Measurements from ENCODE around the gene CDK5RAP1.
"Not testable (repeated sequence)": the region's sequence is repeated elsewhere in the genome, so short reads cannot be mapped to it uniquely, and the experiment has no call there.

CDK5RAP1 gene

DNA sequence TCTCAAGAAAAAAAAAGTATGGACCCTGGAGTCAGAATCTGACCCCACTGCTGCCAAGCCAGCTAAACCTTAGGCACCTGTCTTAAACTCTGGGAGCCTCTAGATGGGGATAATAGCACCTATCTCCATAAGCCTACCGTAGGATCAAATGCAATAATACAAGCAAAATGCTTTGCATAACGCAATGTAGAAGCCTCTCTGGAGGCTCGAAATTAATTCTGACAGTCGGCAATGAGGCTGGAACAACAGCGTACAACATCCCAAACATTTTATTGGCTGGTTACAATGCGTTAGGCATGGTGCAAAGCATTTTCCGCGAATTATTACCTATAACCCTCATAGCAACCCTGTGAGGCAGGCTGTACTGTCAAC, 521 bp downstream of the CDK5RAP1 start:
- H3K4me3 ChIP-seq (ENCODE audit: low read depth, low read length) = peak overlapping the region; percentile 98
- in situ Hi-C loops (cut with HindIII; ENCODE audit: low sequenced_read_pairs) = no loop called here
- TF ChIP-seq, protein P1, sequence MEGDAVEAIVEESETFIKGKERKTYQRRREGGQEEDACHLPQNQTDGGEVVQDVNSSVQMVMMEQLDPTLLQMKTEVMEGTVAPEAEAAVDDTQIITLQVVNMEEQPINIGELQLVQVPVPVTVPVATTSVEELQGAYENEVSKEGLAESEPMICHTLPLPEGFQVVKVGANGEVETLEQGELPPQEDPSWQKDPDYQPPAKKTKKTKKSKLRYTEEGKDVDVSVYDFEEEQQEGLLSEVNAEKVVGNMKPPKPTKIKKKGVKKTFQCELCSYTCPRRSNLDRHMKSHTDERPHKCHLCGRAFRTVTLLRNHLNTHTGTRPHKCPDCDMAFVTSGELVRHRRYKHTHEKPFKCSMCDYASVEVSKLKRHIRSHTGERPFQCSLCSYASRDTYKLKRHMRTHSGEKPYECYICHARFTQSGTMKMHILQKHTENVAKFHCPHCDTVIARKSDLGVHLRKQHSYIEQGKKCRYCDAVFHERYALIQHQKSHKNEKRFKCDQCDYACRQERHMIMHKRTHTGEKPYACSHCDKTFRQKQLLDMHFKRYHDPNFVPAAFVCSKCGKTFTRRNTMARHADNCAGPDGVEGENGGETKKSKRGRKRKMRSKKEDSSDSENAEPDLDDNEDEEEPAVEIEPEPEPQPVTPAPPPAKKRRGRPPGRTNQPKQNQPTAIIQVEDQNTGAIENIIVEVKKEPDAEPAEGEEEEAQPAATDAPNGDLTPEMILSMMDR (IDR thresholded peaks at IDR 0.05; ENCODE audit: low read depth, low read length) = peak; percentile 22
- DNase-seq (ENCODE audit: low read depth, low spot score) = peak; percentile 10

- H3K4me3 ChIP-seq (ENCODE audit: low read depth, low read length) = peak overlapping the region; percentile 3
- in situ Hi-C loops (cut with HindIII; ENCODE audit: low sequenced_read_pairs) = no loop called here
- DNase-seq (ENCODE audit: low read depth, low spot score) = no peak
- TF ChIP-seq, protein P1 (IDR thresholded peaks at IDR 0.05; ENCODE audit: low read depth, low read length) = no peak
Observed at GRCh38 chr20:33399924-33400323, 1.4 kb downstream of the CDK5RAP1 start.

DNA sequence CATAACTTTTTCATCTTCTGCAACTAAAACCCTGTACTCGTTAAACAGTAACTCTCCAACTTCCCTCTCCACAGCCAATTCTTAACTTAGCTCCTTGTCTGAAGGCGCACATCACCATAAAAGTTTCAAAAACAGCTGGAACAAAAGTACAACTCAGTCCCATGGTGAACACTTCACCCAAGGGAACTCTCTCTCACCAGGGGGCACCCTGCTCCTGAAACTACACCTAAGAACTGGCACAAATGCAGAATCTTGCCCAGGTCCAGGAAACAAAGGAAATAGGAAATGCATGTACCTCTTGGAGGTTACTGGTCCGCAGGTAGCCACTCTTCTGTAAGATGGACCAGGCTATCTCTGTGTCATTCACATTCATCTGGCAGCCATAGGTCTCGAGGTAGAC, 6.6 kb downstream of the CDK5RAP1 start:
- no peak overlapping the region for H3K4me3 ChIP-seq (ENCODE audit: low read depth, low read length)
- TF ChIP-seq, protein P1 (IDR thresholded peaks at IDR 0.05; ENCODE audit: low read depth, low read length) = no peak
- in situ Hi-C loops (cut with HindIII; ENCODE audit: low sequenced_read_pairs) = no loop called here
- DNase-seq (ENCODE audit: low read depth, low spot score) = no peak

- no peak overlapping the region for H3K4me3 ChIP-seq (ENCODE audit: low read depth, low read length)
- no peak for DNase-seq (ENCODE audit: low read depth, low spot score)
- in situ Hi-C loops (cut with HindIII; ENCODE audit: low sequenced_read_pairs) = no loop called here
- TF ChIP-seq, protein P1 (IDR thresholded peaks at IDR 0.05; ENCODE audit: low read depth, low read length) = no peak
Observed at GRCh38 chr20:33393609-33394008, 7.7 kb downstream of the CDK5RAP1 start.

- in situ Hi-C loops (cut with HindIII; ENCODE audit: low sequenced_read_pairs) = no loop called here
- DNase-seq (ENCODE audit: low read depth, low spot score) = peak; percentile 71
- TF ChIP-seq, protein P1 (IDR thresholded peaks at IDR 0.05; ENCODE audit: low read depth, low read length) = no peak
- H3K4me3 ChIP-seq (ENCODE audit: low read depth, low read length) = no peak overlapping the region
Observed at GRCh38 chr20:33391722-33392415, 9.4 kb downstream of the CDK5RAP1 start.

- in situ Hi-C loops (cut with HindIII; ENCODE audit: low sequenced_read_pairs); H3K4me3 ChIP-seq (ENCODE audit: low read depth, low read length); DNase-seq (ENCODE audit: low read depth, low spot score): not testable (repeated sequence)
Observed at GRCh38 chr20:33389326-33389725, 12.0 kb downstream of the CDK5RAP1 start.

DNA sequence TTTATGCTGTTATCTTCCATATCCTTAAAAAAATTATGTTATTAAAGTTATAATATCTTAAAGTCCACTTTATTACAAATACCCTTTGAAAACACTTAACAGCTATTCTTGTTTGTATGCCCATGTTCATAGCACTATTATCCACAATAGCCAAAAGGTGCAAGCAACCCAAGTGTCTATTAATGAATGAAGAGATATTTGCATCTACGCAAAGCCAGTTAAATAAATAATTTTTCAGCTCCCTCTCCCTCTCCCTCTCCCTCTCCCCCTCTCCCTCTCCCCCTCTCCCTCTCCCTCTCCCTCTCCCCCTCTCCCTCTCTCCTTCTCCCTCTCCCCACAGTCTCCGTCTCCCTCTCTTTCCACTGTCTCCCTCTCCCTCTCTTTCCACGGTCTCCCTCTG, 13.1 kb downstream of the CDK5RAP1 start:
- H3K4me3 ChIP-seq (ENCODE audit: low read depth, low read length) = no peak overlapping the region
- TF ChIP-seq, protein P1 (IDR thresholded peaks at IDR 0.05; ENCODE audit: low read depth, low read length) = no peak
- DNase-seq (ENCODE audit: low read depth, low spot score) = no peak
- in situ Hi-C loops (cut with HindIII; ENCODE audit: low sequenced_read_pairs) = no loop called here

All from astrocyte of the spinal cord (primary cell).